HCT116 (cell line): ENCODE measurements around the gene ITGBL1.

Experiments used
- CBX3 ChIP-seq: IDR thresholded peaks from 2 replicates; pipeline ENCODE4 v1.6.1; 2012; ENCODE audit warnings: low read depth
- CTCF ChIP-seq, 3 experiments: fragments of 200-600 bp in 1 of 3; sonication (generic) in 1 of 3; IDR thresholded peaks in 2 of 3; conservative IDR thresholded peaks in 1 of 3; 2 replicates each; pipeline ENCODE4 v1.5.1; 2012 to 2017; ENCODE audit warnings: low read depth in 2 of 3, low read length in 2 of 3, antibody characterized with exemption in 1 of 3, borderline replicate concordance in 1 of 3, control low read depth in 1 of 3, mild to moderate bottlenecking in 1 of 3, mixed read lengths in 1 of 3, mixed run types in 1 of 3, moderate library complexity in 1 of 3; ENCODE audit not compliant: insufficient read depth in 1 of 3
- ELF1 ChIP-seq: IDR thresholded peaks from 2 replicates; pipeline ENCODE4 v1.6.1; 2012; ENCODE audit warnings: low read depth, borderline replicate concordance
- EZH2 ChIP-seq: fragments of 200-600 bp; sonication (generic); IDR thresholded peaks from 2 replicates; pipeline ENCODE4 v1.6.1; 2017; ENCODE audit warnings: antibody characterized with exemption, mixed run types
- EZH2phosphoT487 ChIP-seq: fragments of 200-600 bp; IDR thresholded peaks from 2 replicates; pipeline ENCODE4 v1.6.1; 2018; ENCODE audit warnings: antibody characterized with exemption, borderline replicate concordance
- MAX ChIP-seq: IDR thresholded peaks from 2 replicates; pipeline ENCODE4 v1.6.1; 2012
- POLR2A ChIP-seq: IDR thresholded peaks from 2 replicates; pipeline ENCODE4 v1.7.0; 2011; ENCODE audit warnings: borderline replicate concordance; ENCODE audit not compliant: insufficient read depth, insufficient read length; ENCODE audit errors: extremely low read depth
- POLR2AphosphoS5 ChIP-seq: IDR thresholded peaks from 2 replicates; pipeline ENCODE4 v1.6.1; 2011; ENCODE audit warnings: mild to moderate bottlenecking, low read depth, low read length, moderate library complexity
- REST ChIP-seq: IDR thresholded peaks from 2 replicates; pipeline ENCODE4 v1.6.1; 2012; ENCODE audit warnings: low read depth
- SRF ChIP-seq: IDR thresholded peaks from 2 replicates; pipeline ENCODE4 v1.6.1; 2012; ENCODE audit warnings: low read depth
- TCF7L2 ChIP-seq: IDR thresholded peaks from 2 replicates; pipeline ENCODE4 v1.7.0; 2011; ENCODE audit warnings: borderline replicate concordance, inconsistent platforms; ENCODE audit not compliant: insufficient read depth, insufficient read length; ENCODE audit errors: extremely low read depth
- YY1 ChIP-seq: IDR thresholded peaks from 2 replicates; pipeline ENCODE4 v1.6.1; 2011; ENCODE audit warnings: low read length, low read depth, moderate library complexity, mild to moderate bottlenecking; ENCODE audit not compliant: insufficient replicate concordance; ENCODE audit errors: extremely low read depth
- ZFX ChIP-seq: fragments of 450-650 bp; IDR thresholded peaks from 2 replicates; pipeline ENCODE4 v1.6.1; 2017

GRCh38 chr13:101749584-101749983, 297.1 kb downstream of the ITGBL1 start:
- TF ChIP-seq CTCF (IDR thresholded peaks at IDR 0.05 in 2 of 3, conservative IDR thresholded peaks at IDR 0.05 in 1 of 3; ENCODE audit: borderline replicate concordance in 1 of 3, insufficient read depth in 1 of 3, low read depth in 2 of 3, low read length in 2 of 3): no peak
- TF ChIP-seq POLR2A: no peak
- TF ChIP-seq EZH2: no peak
- TF ChIP-seq POLR2AphosphoS5: no peak
- TF ChIP-seq TCF7L2: no peak
- TF ChIP-seq REST: no peak
- no peak for TF ChIP-seq ZFX
- TF ChIP-seq YY1: no peak
- no peak for TF ChIP-seq EZH2phosphoT487
- TF ChIP-seq CBX3: no peak
- TF ChIP-seq SRF: no peak
- no peak for TF ChIP-seq MAX
- TF ChIP-seq ELF1: no peak
